Dedifferentiated amniotic fluid mesenchymal stem cell (primary cell): ENCODE results near the gene UBE2G1.
"Not testable (repeated sequence)": the region's sequence is repeated elsewhere in the genome, so short reads cannot be mapped to it uniquely, and the experiment has no call there.

Source experiments
- DNase-seq: peaks from one replicate; pipeline ENCODE4 v3.0.0-alpha.2; 2016; ENCODE audit errors: extremely low spot score

UBE2G1 gene

GRCh38 chr17:4375039-4375748 lies 8.7 kb upstream of the UBE2G1 start:
- DNase-seq, result no peak

GRCh38 chr17:4369557-4370230 lies 3.2 kb upstream of the UBE2G1 start:
- DNase-seq, result no peak

GRCh38 chr17:4368341-4368740 lies 1.9 kb upstream of the UBE2G1 start:
- DNase-seq, result no peak

- DNase-seq, result not testable (repeated sequence)
Measured at GRCh38 chr17:4367177-4367576, 702 bp upstream of the UBE2G1 start.

GRCh38 chr17:4365628-4366326 lies 698 bp downstream of the UBE2G1 start:
- DNase-seq, result no peak

- peak; percentile 85 for DNase-seq
Measured at GRCh38 chr17:4365103-4365627, 1.3 kb downstream of the UBE2G1 start.

GRCh38 chr17:4364622-4365041 lies 1.8 kb downstream of the UBE2G1 start:
- DNase-seq, result no peak

GRCh38 chr17:4362141-4362540 lies 4.3 kb downstream of the UBE2G1 start:
- DNase-seq, result no peak

- DNase-seq, result no peak
Measured at GRCh38 chr17:4358154-4358553, 8.3 kb downstream of the UBE2G1 start.

- no peak for DNase-seq
Measured at GRCh38 chr17:4357671-4358070, 8.8 kb downstream of the UBE2G1 start.

- DNase-seq, result no peak
Measured at GRCh38 chr17:4357030-4357628, 9.3 kb downstream of the UBE2G1 start.

- DNase-seq, result no peak
Measured at GRCh38 chr17:4354862-4355514, 11.5 kb downstream of the UBE2G1 start.

GRCh38 chr17:4354206-4354605 lies 12.3 kb downstream of the UBE2G1 start:
- DNase-seq, result no peak

- DNase-seq, result not testable (repeated sequence)
Measured at GRCh38 chr17:4350214-4350613, 16.3 kb downstream of the UBE2G1 start.

- no peak for DNase-seq
Measured at GRCh38 chr17:4345581-4346252, 20.8 kb downstream of the UBE2G1 start.

- DNase-seq, result no peak
Measured at GRCh38 chr17:4344926-4345325, 21.5 kb downstream of the UBE2G1 start.

- no peak for DNase-seq
Measured at GRCh38 chr17:4342535-4342934, 23.9 kb downstream of the UBE2G1 start.

- DNase-seq, result no peak
Measured at GRCh38 chr17:4341616-4341977, 24.9 kb downstream of the UBE2G1 start.

- no peak for DNase-seq
Measured at GRCh38 chr17:4340914-4341615, 25.4 kb downstream of the UBE2G1 start.

- no peak for DNase-seq
Measured at GRCh38 chr17:4334776-4335584, 31.5 kb downstream of the UBE2G1 start.
